SK-N-SH (cell line): ENCODE data around the gene NCBP3.

Experiments
- EP300 ChIP-seq, 2 experiments: IDR thresholded peaks; 2 replicates each; pipeline versions ENCODE4 v1.4.0 to v1.6.1; 2012; ENCODE audit warnings: borderline replicate concordance in 1 of 2, low read depth in 1 of 2, low read length in 1 of 2
- MEF2A ChIP-seq: IDR thresholded peaks from 2 replicates; pipeline ENCODE4 v1.4.0; 2012; ENCODE audit warnings: low read depth, borderline replicate concordance
- MXI1 ChIP-seq: IDR thresholded peaks from 2 replicates; pipeline ENCODE4 v1.6.1; 2012; ENCODE audit warnings: mild to moderate bottlenecking, low read depth, low read length, improper control_type of control experiment
- POLR2AphosphoS5 ChIP-seq: IDR thresholded peaks from 2 replicates; pipeline ENCODE4 v1.6.1; 2012; ENCODE audit warnings: low read depth, low read length
- SIN3A ChIP-seq: IDR thresholded peaks from 2 replicates; pipeline ENCODE4 v1.6.1; 2012; ENCODE audit warnings: low read depth, mild to moderate bottlenecking, low read length, moderate library complexity, borderline replicate concordance
- SMC3 ChIP-seq: IDR thresholded peaks from 2 replicates; pipeline ENCODE4 v1.6.1; 2012; ENCODE audit warnings: low read depth, low read length, improper control_type of control experiment
- TAF1 ChIP-seq: IDR thresholded peaks from 2 replicates; pipeline ENCODE4 v1.6.1; 2012; ENCODE audit warnings: low read depth, mild to moderate bottlenecking, low read length, moderate library complexity, borderline replicate concordance
- TF ChIP-seq, protein P1 (sequence below): fragments of 200-600 bp; sonication (generic); IDR thresholded peaks from 2 replicates; pipeline ENCODE4 v1.6.1; 2017; ENCODE audit warnings: antibody characterized with exemption, mild to moderate bottlenecking, moderate library complexity
- TF ChIP-seq, protein P2 (sequence below): fragments of 150-350 bp; IDR thresholded peaks from 2 replicates; pipeline ENCODE4 v1.6.1; 2016; ENCODE audit warnings: mild to moderate bottlenecking, low read depth, low read length
- TF ChIP-seq, protein P3 (sequence below): IDR thresholded peaks from 2 replicates; pipeline ENCODE4 v1.6.1; 2012; ENCODE audit warnings: mild to moderate bottlenecking, low read depth, low read length, moderate library complexity
- TF ChIP-seq, protein P4 (sequence below): IDR thresholded peaks from 2 replicates; pipeline ENCODE4 v1.4.0; 2012; ENCODE audit warnings: low read depth
- TF ChIP-seq, protein P5 (sequence below): IDR thresholded peaks from 2 replicates; pipeline ENCODE4; 2012
- TF ChIP-seq, protein P6 (sequence below): IDR thresholded peaks from 2 replicates; pipeline ENCODE4 v1.4.0; 2012; ENCODE audit warnings: low read depth, borderline replicate concordance

DNA sequence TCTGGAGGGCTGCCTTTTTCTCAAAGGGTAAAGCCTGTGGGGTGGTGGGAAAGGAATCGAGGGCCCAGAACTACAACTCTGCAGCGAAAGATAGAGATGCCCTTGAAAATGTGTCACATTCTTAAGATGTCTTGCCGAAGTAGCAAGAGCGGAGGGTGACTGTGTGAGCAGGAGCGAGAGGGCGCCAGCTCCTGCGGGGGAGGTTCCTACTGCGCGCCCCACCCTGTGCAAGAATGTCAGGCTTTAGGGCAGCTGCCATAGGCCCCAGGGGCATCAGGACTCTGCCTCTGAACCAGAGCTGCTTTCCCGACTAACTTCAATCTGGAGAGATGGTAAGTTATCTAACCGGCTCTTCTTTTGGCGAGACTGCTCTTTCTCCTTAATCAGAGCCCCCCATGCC is 33.3 kb downstream of the NCBP3 start:
- TF ChIP-seq EP300 (IDR thresholded peaks at IDR 0.05; ENCODE audit: borderline replicate concordance in 1 of 2, low read depth in 1 of 2, low read length in 1 of 2) (no peak), POLR2AphosphoS5 (no peak), MXI1 (no peak), SIN3A (no peak), TAF1 (no peak), MEF2A (no peak), SMC3 (no peak)
- TF ChIP-seq, protein P1, sequence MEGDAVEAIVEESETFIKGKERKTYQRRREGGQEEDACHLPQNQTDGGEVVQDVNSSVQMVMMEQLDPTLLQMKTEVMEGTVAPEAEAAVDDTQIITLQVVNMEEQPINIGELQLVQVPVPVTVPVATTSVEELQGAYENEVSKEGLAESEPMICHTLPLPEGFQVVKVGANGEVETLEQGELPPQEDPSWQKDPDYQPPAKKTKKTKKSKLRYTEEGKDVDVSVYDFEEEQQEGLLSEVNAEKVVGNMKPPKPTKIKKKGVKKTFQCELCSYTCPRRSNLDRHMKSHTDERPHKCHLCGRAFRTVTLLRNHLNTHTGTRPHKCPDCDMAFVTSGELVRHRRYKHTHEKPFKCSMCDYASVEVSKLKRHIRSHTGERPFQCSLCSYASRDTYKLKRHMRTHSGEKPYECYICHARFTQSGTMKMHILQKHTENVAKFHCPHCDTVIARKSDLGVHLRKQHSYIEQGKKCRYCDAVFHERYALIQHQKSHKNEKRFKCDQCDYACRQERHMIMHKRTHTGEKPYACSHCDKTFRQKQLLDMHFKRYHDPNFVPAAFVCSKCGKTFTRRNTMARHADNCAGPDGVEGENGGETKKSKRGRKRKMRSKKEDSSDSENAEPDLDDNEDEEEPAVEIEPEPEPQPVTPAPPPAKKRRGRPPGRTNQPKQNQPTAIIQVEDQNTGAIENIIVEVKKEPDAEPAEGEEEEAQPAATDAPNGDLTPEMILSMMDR: no peak
- TF ChIP-seq, protein P2, sequence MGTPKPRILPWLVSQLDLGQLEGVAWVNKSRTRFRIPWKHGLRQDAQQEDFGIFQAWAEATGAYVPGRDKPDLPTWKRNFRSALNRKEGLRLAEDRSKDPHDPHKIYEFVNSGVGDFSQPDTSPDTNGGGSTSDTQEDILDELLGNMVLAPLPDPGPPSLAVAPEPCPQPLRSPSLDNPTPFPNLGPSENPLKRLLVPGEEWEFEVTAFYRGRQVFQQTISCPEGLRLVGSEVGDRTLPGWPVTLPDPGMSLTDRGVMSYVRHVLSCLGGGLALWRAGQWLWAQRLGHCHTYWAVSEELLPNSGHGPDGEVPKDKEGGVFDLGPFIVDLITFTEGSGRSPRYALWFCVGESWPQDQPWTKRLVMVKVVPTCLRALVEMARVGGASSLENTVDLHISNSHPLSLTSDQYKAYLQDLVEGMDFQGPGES: no peak
- TF ChIP-seq, protein P3, sequence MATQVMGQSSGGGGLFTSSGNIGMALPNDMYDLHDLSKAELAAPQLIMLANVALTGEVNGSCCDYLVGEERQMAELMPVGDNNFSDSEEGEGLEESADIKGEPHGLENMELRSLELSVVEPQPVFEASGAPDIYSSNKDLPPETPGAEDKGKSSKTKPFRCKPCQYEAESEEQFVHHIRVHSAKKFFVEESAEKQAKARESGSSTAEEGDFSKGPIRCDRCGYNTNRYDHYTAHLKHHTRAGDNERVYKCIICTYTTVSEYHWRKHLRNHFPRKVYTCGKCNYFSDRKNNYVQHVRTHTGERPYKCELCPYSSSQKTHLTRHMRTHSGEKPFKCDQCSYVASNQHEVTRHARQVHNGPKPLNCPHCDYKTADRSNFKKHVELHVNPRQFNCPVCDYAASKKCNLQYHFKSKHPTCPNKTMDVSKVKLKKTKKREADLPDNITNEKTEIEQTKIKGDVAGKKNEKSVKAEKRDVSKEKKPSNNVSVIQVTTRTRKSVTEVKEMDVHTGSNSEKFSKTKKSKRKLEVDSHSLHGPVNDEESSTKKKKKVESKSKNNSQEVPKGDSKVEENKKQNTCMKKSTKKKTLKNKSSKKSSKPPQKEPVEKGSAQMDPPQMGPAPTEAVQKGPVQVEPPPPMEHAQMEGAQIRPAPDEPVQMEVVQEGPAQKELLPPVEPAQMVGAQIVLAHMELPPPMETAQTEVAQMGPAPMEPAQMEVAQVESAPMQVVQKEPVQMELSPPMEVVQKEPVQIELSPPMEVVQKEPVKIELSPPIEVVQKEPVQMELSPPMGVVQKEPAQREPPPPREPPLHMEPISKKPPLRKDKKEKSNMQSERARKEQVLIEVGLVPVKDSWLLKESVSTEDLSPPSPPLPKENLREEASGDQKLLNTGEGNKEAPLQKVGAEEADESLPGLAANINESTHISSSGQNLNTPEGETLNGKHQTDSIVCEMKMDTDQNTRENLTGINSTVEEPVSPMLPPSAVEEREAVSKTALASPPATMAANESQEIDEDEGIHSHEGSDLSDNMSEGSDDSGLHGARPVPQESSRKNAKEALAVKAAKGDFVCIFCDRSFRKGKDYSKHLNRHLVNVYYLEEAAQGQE: no peak
- TF ChIP-seq, protein P4, sequence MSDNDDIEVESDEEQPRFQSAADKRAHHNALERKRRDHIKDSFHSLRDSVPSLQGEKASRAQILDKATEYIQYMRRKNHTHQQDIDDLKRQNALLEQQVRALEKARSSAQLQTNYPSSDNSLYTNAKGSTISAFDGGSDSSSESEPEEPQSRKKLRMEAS: no peak
- TF ChIP-seq, protein P5, sequence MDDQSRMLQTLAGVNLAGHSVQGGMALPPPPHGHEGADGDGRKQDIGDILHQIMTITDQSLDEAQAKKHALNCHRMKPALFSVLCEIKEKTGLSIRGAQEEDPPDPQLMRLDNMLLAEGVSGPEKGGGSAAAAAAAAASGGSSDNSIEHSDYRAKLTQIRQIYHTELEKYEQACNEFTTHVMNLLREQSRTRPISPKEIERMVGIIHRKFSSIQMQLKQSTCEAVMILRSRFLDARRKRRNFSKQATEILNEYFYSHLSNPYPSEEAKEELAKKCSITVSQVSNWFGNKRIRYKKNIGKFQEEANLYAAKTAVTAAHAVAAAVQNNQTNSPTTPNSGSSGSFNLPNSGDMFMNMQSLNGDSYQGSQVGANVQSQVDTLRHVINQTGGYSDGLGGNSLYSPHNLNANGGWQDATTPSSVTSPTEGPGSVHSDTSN: no peak
- TF ChIP-seq, protein P6, sequence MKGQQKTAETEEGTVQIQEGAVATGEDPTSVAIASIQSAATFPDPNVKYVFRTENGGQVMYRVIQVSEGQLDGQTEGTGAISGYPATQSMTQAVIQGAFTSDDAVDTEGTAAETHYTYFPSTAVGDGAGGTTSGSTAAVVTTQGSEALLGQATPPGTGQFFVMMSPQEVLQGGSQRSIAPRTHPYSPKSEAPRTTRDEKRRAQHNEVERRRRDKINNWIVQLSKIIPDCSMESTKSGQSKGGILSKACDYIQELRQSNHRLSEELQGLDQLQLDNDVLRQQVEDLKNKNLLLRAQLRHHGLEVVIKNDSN: no peak
